8988T (cell line): Measurements from ENCODE around the gene KIF1A.
"Not testable (repeated sequence)": the region's sequence is repeated elsewhere in the genome, so short reads cannot be mapped to it uniquely, and the experiment has no call there.

Source experiments
- DNase-seq: peaks from one replicate; pipeline ENCODE4 v3.0.0; 2011

KIF1A gene

DNA sequence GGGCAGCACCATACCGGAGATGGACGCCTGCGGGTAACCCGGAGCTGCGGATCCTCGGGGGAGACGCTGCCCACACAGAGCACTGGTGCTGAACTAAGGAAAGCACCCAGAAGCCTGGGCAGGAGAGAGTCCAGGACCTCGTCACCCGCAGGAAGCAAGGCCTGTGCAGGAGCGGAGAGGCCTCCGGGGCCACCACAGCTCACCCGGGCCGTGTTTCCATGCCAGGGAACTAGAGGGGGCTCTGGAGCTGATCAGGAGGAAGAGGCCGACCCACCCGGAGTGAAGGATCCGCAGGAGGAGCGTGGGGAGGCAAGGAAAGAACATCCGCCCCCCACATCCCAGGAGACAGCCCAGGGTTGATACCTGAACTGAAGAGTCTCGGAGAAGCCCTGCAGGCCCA, 141.1 kb downstream of the KIF1A start:
- not testable (repeated sequence) for DNase-seq

DNA sequence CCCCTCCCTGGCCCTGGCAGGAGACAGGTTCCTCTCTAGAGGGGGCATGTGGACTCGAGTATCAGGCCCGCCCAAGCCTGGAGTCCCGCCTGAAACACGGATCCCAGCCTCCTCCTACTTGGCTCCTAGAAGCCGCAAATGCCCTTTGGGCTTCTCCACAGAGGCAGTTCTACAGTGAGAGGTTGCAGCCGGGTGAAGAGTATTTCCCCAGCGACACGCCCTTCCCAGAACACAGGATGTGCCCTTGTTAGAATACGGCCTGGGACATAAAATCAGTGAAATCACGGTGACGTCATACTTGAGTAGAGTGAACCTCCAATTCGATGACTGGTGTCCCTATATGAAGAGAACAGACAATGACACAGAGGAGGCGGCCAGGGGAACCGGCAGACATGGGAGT, 142.0 kb downstream of the KIF1A start:
- DNase-seq: not testable (repeated sequence)

DNA sequence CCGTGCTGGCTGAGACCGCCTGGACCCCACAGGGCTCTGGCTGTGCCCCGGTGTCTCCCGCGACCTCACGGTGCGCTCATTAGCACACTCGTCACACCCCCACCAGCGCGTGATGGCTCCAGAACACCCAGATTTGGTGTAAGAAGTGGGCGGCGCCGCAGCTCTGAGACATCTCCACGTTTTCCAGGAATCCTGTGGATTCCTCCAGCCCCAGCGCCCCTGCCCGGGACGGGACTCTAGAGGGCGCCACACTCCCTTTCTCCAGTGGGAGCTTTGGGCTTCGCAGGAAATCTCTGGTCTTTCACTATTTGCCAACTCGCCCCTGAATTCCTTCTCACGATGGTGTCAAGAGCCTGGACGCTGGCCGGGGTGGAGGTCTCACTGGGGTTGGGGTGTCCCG, 144.7 kb downstream of the KIF1A start:
- DNase-seq: not testable (repeated sequence)

DNA sequence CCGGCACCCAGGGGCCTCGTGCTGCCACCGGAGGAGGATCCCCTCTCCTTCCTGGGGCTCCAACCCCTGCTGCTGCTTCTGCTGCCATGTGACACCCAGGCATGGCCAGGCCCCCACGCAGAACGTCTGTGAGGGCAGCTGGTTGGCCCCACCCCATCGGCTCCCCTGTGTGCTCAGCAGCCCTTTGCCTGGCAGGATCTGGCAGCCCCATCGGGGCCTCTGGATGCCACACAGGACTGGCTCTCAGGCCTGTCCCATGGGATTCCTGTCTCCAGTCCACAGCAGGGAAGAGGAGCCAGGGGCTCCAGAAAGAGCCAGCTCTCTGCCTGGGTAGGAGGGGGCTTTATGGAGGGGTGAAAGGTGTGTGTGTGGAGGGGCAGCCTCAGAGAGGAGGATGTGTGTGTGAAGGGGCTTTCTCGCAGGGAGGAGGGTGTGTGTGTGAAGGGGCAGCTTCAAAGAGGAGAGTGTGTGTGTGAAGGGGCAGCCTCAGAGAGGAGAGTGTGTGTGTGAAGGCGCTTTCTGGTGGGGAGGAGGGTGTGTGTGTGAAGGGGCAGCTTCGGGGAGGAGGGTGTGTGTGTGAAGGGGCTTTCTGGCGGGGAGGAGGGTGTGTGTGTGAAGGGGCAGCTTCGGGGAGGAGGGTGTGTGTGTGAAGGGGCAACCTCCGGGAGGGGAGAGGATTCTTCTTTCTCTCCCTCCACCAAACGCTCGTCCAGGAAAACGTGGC, 145.4 kb downstream of the KIF1A start:
- not testable (repeated sequence) for DNase-seq

DNA sequence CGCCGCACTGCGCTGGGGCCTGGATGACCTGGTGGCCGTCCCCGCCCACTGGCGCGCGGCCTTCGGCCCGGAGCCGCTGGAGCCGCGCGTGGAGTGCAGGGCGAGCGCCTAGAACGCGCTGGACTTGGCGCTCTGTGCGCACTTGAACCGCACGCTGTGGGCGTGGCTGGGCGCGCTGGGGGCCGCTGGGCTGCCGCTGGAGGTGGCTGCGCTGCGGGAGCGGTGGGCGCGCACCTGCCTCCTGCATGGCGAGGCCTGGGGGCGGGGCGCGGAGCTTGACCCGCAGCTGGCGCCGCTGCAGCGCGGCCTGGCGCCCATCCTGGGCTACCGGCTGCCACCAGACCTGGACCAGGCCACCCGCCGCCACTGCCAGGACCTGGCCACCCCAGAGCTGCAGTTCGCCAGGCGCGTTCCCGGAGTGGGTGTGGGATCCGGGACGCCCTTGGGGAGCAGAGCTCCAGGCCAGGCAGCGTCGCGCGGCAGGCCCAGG, 147.3 kb downstream of the KIF1A start:
- DNase-seq: no peak

DNA sequence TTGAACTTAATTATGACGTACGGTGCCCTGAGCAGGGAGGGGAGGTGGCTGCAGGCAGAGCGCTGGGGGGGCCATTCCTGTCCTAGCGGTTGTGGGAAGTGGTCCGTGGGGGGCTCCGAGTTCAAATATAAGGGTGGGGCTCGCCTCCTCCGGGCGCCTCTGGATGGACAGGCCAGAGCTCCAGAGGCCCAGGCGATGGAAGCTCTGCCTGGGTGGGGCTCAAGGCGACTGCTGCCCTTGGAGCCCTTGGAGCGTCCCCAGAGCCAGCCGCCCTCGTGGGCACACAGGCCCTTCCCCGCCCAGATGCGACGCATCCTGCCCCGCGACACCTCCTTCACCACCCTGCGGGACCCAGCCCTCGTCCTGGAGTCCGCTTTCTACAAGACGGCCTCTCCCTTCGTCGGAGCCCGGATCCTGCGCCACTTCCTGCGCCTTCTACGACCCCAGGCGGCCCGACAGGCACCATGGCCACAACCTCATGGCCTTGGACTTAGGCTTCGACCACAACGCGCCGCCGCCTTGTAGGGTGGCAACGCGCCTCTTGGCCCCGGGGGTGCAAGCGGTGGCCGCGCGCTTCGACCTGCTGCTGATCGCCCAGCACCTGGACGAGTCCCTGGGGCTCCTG, 147.8 kb downstream of the KIF1A start:
- no peak for DNase-seq

DNA sequence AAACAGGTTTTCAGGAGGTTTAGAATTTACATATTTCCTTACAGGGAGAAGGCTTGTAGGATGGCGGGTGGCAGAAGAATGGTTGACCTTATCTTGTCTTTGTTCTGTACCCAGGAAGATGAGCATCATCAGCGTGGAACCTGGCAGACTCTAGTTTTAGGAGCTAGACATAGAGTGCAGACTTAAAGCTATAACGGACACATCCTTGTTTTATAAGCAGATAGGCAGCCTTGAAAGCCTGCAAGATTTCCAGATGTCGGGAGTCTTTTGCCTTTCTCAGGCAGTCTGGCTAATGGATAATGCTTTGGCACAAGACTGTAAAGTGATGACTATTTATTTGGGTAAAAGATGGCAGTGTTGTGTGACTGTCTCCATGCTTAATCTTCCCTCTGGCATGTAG, 149.1 kb downstream of the KIF1A start:
- DNase-seq: no peak

DNA sequence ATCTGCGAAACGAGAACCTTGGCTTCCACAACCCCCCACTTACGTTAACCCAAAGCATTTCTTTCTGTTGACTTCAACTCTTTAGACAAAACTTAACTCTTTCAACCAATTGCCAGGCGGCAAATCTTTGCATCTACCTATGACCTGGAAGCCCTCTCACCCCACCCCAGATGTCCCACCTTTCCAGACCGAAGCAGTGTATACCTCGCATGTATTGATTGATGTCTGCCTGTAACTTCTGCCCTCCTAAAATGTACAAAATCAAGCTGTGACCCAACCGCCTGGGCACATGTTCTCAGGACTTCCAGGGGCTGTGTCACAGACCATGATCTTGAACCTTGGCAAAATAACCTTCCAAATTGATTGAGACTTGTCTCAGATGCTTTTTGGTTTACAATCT, 149.6 kb downstream of the KIF1A start:
- no peak for DNase-seq

DNA sequence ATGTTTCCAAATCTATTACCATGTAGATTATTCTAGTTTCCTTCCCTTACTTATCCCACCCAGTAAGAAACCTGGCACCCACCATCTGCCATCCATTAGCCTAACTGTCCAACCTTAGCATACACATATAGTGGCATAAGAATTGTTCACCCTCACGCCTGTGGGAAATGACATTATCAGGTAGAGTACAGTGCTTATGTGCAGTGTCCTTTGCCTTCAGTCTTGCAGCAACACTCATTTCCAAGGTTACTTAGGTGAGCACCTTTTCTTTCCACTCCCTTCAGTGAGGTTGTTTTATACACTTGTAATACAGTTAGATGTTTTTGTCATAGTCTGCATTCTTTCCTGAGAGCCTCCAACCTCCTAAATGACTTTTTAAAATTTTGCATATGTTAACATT, 155.4 kb downstream of the KIF1A start:
- DNase-seq: no peak
